ENCODE data around the gene KCNIP1.

DNA sequence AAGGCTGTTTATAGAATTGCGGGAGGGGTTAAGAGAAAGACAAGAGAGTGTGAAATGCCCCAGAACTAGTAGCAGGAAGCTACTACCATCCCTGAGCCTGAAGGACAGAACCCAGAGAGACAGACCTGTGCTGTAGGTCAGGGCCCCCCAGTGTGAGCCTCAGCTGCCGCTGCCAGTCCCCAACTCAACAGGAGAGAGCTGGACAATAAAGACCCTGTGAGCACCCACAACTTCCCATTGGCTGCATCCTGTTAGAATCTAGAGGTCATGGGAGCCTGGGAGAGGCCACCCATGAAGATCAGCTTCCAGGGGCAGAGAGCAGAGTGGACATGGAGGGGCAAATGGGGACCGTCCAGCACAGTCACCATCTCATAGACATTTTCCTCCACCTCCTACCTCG lies 152.5 kb downstream of the KCNIP1 start:
- TF ChIP-seq, protein P1, sequence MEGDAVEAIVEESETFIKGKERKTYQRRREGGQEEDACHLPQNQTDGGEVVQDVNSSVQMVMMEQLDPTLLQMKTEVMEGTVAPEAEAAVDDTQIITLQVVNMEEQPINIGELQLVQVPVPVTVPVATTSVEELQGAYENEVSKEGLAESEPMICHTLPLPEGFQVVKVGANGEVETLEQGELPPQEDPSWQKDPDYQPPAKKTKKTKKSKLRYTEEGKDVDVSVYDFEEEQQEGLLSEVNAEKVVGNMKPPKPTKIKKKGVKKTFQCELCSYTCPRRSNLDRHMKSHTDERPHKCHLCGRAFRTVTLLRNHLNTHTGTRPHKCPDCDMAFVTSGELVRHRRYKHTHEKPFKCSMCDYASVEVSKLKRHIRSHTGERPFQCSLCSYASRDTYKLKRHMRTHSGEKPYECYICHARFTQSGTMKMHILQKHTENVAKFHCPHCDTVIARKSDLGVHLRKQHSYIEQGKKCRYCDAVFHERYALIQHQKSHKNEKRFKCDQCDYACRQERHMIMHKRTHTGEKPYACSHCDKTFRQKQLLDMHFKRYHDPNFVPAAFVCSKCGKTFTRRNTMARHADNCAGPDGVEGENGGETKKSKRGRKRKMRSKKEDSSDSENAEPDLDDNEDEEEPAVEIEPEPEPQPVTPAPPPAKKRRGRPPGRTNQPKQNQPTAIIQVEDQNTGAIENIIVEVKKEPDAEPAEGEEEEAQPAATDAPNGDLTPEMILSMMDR (IDR thresholded peaks at IDR 0.05), result no peak
- TF ChIP-seq POLR2A (IDR thresholded peaks at IDR 0.05), result no peak

Measured in heart left ventricle (tissue), 13 donors.